ENCODE measurements around the gene HMX1.

HMX1 gene

DNA sequence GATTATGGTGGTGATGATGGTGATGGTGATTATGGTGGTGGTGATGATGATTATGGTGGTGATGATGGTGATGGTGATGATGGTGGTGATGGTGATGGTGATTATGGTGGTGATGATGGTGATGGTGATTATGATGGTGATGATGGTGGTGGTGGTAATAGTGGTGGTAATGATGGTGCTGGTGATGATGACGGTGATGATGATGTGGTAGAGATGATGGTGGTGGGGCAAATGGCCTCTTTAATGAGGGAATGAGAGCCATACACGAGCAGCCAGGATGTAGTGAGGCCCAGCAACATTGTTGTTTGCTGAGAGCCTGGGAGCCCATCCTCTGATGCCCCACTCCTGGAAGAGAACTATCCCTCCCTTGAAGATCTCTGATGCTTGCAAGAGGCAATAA is 29.0 kb downstream of the HMX1 start:
- no peak for DNase-seq (ENCODE audit: extremely low read depth in 1 of 2, low read depth in 1 of 2)

DNA sequence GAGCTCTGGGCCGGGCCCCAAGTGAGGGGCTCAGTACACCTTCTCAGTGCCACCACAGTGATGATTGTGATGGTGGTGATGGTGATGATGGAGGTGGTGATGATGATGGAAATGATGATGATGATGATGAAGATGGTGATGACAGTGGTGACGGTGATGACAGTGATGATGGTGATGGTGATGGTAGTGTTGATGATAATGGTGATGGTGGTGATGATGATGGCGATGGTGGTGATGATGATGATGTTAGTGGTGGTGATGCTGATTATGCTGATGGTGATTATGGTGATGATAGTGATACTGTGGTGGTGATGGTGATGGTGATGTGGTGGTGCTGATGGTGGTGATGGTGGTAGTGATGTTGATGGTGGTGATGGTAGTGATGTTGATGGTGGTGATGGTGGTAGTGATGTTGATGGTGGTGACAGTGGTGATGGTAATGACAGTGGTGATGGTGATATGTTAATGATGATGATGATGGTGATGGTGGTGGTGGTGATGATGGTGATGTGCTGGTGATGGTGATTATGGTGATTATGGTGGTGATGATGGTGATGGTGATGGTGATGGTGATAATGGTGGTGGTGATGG is 29.9 kb downstream of the HMX1 start:
- DNase-seq (ENCODE audit: extremely low read depth in 1 of 2, low read depth in 1 of 2) = no peak

DNA sequence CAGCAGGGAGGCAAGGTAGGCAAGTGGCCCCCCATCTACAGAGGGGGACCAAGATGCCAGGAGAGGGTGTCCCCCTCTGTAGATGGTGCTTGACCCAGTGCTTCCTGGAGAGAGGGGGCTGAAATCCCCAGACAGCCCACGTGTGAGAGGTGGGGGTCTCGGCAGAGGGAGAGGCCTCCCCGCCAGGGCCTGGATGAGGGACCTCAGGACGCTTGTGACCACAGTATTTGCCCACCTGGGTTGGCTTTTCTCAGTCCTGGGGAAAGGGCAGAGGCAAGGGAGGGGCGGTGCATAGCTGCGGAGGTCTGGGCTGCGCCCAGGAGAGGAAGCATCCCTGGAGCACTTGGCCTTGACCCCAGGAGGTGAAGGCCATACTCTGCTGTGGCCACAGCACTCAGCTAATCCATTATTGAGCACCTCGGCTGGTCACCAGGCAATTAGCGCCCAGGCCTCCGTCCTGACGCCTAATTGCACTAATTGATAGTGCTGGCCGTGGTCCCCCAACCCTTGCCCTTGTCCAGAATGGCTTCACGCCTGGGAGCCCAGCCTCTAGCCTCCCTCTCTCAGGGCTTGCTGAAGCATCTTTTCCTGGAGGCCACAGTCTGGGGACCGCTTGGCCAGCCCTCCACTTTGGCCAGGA is 30.7 kb downstream of the HMX1 start:
- DNase-seq (ENCODE audit: extremely low read depth in 1 of 2, low read depth in 1 of 2) = no peak

DNA sequence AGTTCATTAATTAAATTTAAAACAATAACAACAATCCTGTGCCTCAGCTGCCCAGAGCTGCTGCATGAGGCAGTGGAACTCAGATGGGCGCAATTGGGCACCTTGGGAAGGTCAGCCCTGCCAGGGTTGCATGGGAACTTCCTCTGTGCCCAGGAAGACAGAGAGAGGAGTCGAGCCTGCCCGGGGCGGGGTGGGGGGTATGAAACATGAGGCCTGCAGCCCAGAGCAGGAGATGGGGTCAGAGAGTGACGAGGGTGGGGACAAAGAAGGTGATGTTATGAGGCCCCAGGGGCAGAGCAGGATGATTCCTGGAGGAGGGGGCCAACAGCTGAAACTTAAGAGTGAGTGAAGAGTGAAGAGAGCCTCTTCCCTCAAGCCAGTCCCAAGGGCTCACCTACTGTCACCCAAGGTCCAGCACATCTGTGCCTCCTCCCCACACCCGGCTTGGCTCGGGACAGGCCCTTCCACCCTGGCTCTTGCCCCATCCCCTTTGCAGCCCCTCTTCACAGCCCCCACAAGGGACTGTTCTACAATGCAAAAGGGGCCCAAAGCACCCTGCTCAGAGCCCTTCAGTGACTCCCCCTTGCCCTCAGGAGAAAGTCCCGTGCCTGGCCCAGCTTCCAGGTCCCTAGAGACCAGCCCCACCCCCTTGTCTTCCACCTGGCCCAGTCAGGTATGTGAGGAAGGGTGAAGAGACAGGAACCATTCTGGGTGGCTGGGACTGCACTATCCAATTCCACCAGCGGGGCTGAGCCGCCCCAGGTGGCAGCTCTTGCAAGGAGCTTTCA is 31.4 kb downstream of the HMX1 start:
- DNase-seq (ENCODE audit: extremely low read depth in 1 of 2, low read depth in 1 of 2) = no peak

DNA sequence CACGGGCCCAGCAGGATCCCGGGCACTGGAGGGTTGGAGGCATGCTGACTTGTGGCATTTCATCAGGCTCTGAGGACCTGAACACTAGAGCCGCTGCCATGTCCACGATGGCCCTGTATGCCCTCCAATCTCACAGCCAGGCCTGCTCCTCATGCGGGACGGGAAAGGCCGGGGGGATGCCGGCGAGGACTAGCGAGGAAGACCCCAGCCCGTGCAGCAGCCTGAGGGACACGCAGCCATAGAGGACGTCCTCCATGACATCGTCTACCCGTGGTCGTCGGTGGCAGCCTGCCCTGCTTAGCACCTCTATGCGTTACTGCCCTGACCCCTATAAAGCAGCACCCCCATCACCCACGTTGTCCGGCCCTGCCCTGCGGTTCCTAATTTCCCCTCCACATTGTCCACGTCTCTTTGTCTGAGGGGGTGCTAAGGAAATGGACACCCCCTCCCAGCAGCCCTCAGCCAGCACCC is 32.6 kb downstream of the HMX1 start:
- no peak for DNase-seq (ENCODE audit: extremely low read depth in 1 of 2, low read depth in 1 of 2)

DNA sequence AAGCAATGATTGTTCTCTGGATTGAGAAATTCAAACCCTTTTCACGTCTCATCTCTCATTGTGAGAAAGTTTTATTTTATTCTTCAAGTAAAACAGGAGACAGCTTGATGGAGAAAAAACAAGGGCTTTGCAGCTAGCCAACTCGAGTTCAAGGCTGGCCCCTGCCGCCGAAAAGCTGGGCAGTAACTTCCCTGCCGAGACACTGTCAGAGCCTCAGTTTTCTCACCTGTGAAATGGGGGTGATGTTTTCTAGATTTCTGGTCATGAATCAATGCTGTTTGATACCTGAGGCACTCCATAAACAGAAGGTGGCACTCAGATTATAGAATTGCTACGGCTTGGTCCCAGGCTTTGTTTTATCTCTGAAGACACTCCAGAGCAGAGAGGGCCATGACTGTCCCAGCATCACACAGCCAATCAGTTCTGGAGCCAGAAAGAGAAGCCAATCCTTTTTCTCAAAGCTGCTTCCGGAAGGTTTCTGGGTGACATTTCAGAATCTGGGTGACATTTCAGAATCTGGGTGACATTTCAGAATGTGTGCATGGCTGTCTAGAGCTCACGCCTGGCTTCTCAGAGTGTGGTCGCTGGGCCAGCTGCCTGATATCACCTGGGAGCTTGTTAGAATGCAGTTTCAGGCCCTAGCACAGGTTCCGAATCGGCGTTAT is 33.2 kb downstream of the HMX1 start:
- DNase-seq (ENCODE audit: extremely low read depth in 1 of 2, low read depth in 1 of 2) = no peak

DNA sequence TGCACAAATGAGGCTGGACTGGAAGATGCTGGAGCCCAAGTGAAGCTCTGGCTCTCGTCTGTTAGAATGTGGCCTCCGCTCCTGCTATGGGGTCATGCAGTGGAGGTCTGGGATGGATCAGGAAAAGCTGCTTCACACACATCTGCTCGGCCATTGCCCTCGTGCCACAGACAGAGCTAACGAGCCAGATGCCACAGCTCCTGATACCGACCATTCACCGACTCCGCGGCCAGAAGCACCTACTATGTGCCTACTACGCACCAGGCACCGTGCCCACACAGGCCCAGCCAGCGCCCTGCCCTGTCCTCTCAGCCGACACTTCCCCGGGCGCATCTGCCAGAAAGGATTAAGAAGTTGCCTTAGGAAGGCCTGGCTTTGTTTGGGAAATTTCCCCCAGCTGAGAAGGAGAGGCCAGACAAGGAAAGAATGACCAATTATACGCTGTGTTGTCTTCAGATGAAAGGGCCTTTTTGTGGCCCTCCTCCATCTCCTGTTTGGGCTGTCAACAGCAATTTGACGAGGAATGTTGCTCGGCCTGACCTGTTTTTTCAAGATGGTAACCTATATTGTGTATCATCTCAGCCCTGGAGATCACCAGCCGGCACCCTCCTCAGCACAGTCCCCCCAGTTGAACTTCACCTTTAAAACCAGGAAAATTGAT is 34.3 kb downstream of the HMX1 start:
- no peak for DNase-seq (ENCODE audit: extremely low read depth in 1 of 2, low read depth in 1 of 2)

DNA sequence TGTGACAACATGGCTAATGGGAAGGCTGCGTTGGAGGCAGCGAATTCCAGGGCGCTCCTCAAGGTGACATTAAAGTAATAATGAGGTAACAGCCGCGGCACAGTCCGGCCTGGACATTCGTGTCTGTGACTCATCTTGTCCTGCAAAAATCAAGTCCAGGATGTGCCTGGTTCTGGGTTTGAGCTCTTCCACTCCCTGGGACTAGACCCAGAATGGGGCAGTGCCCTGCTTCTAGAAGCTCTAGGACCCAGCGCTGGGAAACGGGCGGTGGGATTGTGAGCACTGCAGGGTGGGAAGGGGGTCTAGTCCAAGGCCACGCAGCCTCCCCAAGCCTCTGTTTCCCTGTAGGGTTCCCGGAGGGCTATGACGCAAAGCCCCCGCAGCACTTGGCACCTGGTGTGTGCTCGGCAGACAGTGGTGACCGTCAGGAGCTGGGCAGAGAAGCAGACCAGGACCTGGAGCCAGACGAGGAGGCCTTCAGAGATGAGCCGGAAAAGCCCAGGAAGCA is 34.9 kb downstream of the HMX1 start:
- no peak for DNase-seq (ENCODE audit: extremely low read depth in 1 of 2, low read depth in 1 of 2)

DNA sequence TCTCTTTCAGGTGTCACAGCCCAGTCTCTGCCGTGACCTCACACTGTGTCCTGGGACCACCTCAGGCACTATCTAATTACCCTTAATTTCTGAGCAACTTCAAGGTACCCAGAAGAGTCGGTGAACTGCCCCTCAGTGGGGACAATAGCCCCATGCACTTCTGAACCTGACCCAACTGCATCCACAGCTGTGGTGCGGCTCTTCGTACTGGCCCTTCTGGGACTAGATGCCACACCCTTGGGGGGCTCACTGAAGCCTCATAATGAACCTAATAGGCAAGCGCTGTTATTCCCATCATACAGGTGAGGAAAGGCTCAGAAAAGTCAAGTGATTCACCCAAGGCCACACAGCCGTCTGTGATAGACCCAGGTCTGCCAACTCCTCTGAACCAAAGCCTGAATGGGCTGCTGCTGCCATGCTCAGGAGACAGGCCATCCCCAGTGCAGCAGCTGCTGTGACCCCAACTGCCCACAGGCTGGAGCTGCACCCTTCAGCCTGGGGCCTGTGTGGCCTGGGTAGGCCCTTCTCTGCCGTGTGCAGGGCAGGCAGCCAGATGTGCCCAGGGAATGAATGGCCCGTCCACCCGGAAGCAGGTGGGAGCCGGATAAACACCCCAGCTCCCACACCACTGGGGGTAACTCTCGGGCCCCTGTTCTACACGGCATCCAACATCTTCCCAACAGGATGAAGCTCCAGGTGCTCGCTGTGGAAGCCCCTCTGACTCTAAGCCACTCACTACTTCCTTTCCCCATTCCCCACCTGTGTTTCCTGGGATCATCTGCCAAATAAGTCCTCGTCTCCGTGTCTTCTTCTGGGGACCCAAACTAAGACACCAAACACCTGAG is 35.9 kb downstream of the HMX1 start:
- no peak for DNase-seq (ENCODE audit: extremely low read depth in 1 of 2, low read depth in 1 of 2)

DNA sequence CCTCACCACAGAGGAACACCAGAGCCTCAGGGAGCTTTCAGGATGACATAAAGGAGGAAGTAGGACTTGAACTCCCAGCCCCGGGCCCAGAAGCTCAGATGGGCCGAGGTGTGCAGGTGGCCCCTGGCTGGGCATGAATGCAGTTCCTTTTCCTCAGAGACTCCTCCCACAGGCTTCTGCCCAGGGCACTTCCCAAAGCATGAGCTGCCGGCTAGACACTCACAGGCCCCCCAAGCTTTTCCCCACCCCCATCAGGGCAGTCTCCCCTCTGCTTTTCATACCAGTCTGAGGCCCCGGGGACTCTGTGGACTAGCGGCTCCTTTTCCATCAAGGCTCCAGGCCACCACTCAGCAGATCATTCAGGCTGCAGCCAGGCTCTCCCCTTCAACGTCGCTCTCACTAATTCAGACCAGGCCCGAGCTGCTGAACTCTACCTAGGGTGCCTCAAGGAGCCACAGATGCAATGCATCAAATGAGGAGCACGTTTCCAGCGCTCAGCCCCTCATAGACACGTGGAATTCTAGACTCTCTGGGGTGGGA is 36.9 kb downstream of the HMX1 start:
- no peak for DNase-seq (ENCODE audit: extremely low read depth in 1 of 2, low read depth in 1 of 2)

DNA sequence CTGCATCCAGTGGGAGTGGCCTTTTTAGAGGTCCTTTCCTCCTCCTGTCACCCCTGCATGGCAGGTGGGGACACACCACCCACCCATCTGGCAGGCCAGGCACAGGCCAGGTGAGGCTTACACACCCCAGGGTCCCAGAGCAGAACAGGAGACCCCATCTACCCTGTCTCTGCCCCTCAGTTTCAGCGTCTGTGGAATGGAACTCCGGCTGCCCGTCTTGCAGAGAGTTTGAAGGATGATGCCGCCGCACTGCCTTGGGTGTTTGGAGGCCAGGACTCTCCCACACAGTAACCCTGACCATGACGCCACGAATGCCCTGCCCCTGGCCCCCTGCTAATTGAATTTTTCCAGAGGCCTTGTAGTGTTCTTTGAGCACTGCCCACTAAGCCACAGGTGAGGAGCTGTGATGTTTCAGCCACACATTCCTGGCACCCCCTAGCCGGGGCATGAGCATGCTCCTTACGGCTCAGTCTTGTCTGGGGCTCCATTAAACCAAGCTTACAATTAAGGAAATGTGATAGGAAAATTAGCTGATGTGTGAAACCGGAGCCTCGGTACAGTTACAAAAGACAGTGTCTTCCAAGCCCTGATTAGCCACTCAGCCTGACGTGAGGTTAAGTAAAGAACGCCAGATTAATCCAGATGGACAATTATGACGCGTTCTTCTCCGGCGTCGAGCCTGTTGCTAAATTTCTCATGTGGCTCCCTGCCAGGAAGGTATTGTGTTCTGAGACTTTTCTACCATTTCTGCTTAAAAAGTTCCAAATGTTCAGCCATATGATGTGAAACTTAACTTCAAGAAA is 39.3 kb downstream of the HMX1 start:
- DNase-seq (ENCODE audit: extremely low read depth in 1 of 2, low read depth in 1 of 2) = no peak

DNA sequence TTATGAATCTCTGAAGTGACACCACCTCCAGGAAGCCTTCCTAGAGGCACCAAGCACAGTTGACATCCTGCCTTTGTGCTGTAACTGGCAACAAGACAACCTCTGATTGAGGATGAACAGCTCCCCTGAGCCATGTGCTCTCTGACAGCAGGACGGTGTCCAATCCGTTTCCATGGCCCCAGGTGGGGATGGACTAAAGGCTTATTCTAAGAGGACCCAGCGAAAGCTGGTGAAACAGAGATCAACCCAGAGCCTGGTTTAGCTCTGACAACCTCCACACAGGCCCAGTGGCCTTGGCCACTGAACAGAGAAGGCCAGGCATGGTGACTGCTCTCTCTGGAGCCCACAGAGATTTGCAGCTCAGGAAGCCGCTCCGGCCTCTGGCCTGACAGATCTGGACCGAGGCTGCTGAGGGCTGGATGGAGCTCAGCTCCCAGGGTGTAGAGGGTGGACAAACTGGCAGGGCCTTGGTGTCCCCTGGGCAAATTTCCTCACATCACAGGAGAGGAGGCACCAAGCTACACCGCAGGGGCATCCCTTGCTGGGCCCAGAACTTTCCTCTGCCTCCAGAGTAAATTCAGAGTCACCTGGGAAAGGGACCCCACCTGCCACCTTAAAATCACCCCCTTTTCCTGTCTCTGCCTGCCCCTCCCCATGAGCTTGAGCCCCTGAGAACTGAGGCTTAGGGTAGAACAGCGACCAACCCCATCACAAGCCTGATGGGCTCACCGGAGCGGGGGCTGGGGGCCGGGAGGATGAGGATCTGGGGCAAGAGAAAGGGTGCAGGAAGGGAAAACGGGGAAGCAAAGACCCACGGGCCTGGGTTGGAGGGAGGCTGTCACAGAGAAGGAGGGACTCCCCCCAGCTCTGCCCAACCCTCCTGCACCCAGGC is 40.2 kb downstream of the HMX1 start:
- no peak for DNase-seq (ENCODE audit: extremely low read depth in 1 of 2, low read depth in 1 of 2)

DNA sequence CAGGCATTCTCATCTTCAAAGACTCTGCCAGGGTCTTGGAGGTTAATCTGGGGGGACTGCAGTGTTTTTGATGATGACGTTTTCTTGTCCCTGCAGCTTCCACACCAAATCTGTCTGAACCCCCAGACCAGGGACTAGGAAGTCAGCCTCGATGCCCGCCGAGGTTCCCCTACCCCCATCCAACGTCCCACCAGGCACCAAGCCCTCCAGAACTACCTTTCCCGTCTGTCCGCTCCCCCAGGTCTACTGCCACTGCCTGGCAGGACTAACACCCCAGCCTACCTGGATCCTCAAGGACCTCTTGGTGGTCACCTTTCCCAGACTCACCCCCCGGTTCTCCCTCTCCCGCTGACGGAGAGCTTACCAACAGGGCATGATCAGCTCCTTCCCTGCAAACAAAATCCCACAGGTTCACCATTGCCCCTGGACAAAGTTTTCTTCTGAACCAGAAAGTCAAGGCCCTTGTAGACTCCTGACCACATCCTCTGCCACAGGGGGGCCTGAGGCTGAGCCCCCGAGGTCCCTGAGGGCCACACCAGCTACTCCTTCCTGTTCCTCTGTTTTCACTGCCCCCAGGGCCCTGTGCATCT is 40.9 kb downstream of the HMX1 start:
- no peak for DNase-seq (ENCODE audit: extremely low read depth in 1 of 2, low read depth in 1 of 2)

DNA sequence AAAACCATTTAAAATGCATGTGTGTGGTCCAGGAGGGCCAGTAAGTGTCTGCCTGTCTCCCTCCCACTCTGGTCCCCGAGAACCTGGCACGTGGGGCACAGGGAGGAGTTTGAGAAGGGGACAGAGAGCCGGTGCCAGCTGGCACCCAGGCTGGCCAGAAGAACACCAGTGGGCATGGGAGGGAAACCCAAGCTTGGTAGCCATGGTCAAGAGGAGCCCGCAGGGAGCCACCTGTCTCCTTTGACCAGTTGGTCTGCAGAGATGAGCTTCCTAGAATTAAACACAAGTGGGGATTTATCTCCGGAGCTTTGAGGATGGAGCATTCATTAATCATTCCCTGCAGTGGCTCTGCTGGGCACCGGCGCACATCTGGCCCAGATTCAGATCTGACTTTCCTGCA is 41.6 kb downstream of the HMX1 start:
- DNase-seq (ENCODE audit: extremely low read depth in 1 of 2, low read depth in 1 of 2) = no peak

DNA sequence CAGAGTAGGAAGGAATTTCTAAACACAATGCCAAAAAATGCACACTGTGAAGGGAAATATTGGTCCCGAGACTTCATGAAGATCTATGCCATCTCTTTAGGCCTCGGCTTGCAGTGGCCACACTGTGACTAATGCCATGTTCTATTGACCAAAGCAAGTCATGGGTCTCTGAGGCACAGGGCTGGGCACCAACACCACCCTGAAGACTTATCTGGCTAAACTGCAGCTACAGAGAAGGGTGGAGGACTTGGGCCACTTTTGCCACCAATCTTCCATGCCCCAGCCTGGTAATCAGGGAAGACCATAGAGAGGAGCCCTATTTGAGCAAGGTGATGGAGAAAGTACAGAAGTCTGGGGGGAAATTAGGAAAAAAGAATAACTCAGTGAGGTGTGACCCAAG is 42.1 kb downstream of the HMX1 start:
- no peak for DNase-seq (ENCODE audit: extremely low read depth in 1 of 2, low read depth in 1 of 2)

DNA sequence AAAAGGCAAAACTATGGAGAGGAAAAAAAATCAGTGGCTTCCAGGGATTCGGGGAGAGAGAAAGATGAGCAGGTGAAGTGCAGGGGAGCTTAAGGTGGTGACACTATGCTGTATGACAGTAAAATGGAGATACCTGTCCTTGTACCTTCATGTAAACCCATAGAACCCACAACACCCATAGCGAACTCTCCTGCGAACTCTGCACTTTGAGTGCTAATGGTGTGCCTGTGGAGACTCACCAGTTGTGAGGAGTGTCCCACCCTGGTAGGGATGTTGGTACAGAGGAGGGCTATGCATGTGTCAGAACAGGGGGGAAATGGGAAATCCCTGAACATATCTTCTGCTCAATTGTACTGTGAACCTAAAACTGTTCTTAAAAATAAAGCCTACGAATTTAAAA is 42.8 kb downstream of the HMX1 start:
- no peak for DNase-seq (ENCODE audit: extremely low read depth in 1 of 2, low read depth in 1 of 2)

DNA sequence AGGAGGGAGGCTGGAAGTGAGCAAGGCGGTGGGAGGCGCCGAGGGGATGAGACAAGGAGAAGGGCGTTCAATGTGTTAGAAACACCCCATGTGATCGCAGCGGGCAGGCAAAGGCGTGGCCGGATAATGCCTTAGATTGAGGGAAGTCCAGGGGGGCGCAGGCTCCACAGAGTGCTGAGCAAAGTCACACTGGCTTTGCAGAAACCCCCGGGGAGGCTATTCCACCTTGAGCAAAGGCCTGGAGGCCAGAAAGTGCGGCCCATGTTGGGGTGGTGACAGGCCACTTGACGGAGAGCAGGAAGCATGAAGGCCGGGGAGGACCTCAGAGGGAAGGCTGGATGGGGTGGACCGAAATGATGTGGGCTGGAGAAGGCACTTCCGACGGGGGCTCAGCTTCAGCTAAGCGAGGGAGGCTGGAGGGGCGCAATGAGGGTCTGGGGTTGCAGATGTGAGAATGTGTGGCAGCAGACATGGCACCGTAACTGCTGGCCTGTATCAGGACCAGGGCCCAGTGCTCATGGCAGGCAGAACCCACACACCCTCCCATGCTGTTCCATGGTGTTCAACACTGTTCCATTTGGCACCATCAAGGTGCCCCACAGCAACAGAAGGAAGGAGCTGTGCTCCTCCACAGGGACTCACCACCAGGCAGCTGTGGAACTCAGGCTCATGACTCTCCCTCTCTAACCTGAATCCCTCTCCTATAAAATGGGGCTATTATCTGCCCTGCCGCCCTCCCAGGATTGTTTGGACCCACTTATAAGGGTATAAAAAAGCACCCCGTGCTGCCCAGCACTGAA is 50.3 kb downstream of the HMX1 start:
- no peak for DNase-seq (ENCODE audit: extremely low read depth in 1 of 2, low read depth in 1 of 2)

All from stimulated activated CD8-positive, alpha-beta memory T cell treated with anti-CD3 and anti-CD28 coated beads, Interleukin-7, amount 100 ng/mL, for 48 hours (primary cell).